Endodermal cell (in vitro differentiated cells): ENCODE data around the gene NANOGP8. TPM values are rescaled to one million over a fixed set of nuclear protein-coding genes. Genes with fewer than 3 reads are reported as not detected.

Experiments used
- DNase-seq: peaks from one replicate; pipeline ENCODE4 v3.0.0-alpha.2; 2017
- H3K27ac ChIP-seq: 2 replicates; pipeline ENCODE4 v1.5.1; 2013; ENCODE audit warnings: mild to moderate bottlenecking, low read depth, low read length, moderate library complexity
- H3K27me3 ChIP-seq: 2 replicates; pipeline ENCODE4 v1.6.1; 2013; ENCODE audit warnings: mild to moderate bottlenecking, low read length, moderate library complexity; ENCODE audit not compliant: insufficient read depth, control insufficient read depth, poor library complexity, severe bottlenecking
- H3K36me3 ChIP-seq: 2 replicates; pipeline ENCODE4 v1.7.0; 2013; ENCODE audit warnings: mild to moderate bottlenecking, low read length, moderate library complexity; ENCODE audit not compliant: control insufficient read depth, insufficient read depth
- H3K4me1 ChIP-seq: one replicate; pipeline ENCODE4 v1.7.0; 2013; ENCODE audit warnings: low read length; ENCODE audit not compliant: control insufficient read depth, insufficient read depth
- H3K4me3 ChIP-seq: 2 replicates; pipeline ENCODE4 v1.5.1; 2013; ENCODE audit warnings: mild to moderate bottlenecking, low read length, moderate library complexity
- H3K9ac ChIP-seq: 2 replicates; pipeline ENCODE4 v1.6.1; 2013; ENCODE audit warnings: mild to moderate bottlenecking, low read length, moderate library complexity; ENCODE audit not compliant: poor library complexity, severe bottlenecking; ENCODE audit errors: extremely low read depth
- H3K9me3 ChIP-seq: 2 replicates; pipeline ENCODE4 v1.6.1; 2013; ENCODE audit warnings: mild to moderate bottlenecking, low read length, moderate library complexity; ENCODE audit not compliant: control insufficient read depth
- H3K27ac Mint-ChIP-seq: 2 replicates; pipeline ENCODE4 v1.8.0; 2020; ENCODE audit warnings: mixed read lengths
- H3K27me3 Mint-ChIP-seq: 2 replicates; pipeline ENCODE4 v1.8.0; 2021; ENCODE audit warnings: mild to moderate bottlenecking, mixed read lengths; ENCODE audit not compliant: insufficient read depth
- H3K36me3 Mint-ChIP-seq: 2 replicates; pipeline ENCODE4 v1.8.0; 2020; ENCODE audit warnings: low read depth, mixed read lengths
- H3K4me1 Mint-ChIP-seq: 2 replicates; pipeline ENCODE4 v1.8.0; 2020; ENCODE audit warnings: mixed read lengths
- H3K4me3 Mint-ChIP-seq: 2 replicates; pipeline ENCODE4 v1.8.0; 2020; ENCODE audit warnings: mild to moderate bottlenecking, moderate library complexity, mixed read lengths
- H3K9me3 Mint-ChIP-seq: 2 replicates; pipeline ENCODE4 v1.8.0; 2020; ENCODE audit warnings: mild to moderate bottlenecking, mixed read lengths
- WGBS, 2 experiments: methylation state at CpG; one replicate each; pipeline versions ENCODE4 v1.1.5 to v1.1.7; 2013; ENCODE audit warnings: missing lambda C conversion rate in 2 of 2, mixed read lengths in 1 of 2; ENCODE audit not compliant: insufficient coverage in 1 of 2, insufficient read length in 1 of 2; 5-methylcytosine and 5-hydroxymethylcytosine counted together
- total RNA-seq, 2 donors: library from RNA; stranded (reverse); fragmentation: NEBNext Ultra II Directional in 1 of 2; extraction: Animal tissue kit (Norgen Biotek cat#: 25700) in 1 of 2; gene quantifications; 2 replicates in 1 of 2; 3 replicates in 1 of 2; pipeline ENCODE4 v1.2.1, GENCODE V29; 2021
- TF ChIP-seq, protein P1 (sequence below): fragments of 200-600 bp; sonication (generic); conservative IDR thresholded peaks from 2 replicates; pipeline ENCODE4 v1.5.0; 2021; ENCODE audit warnings: antibody characterized with exemption, mild to moderate bottlenecking

Gene NANOGP8
- total RNA-seq, 2 donors from 2014 or later = 1.5 to 47.2 TPM

GRCh38 chr15:35043373-35044095 lies 41.6 kb downstream of the NANOGP8 start:
- Mint-ChIP-seq H3K27ac (no peak overlapping the region), H3K4me1 (peaks cover 7% of the 10 kb centered on the region), H3K27me3 (no peaks in the 10 kb centered on the region), H3K36me3 (no peaks in the 10 kb centered on the region), H3K4me3 (no peak overlapping the region), H3K9me3 (no peaks in the 10 kb centered on the region)
- 25 to 59% methylated on average over 1 to 2 of the region's 2 CpGs for WGBS, 2 experiments
- no peaks in the 10 kb centered on the region for H3K9me3 ChIP-seq
- H3K4me3 ChIP-seq = no peak overlapping the region
- no peak overlapping the region for H3K9ac ChIP-seq
- TF ChIP-seq, protein P1, sequence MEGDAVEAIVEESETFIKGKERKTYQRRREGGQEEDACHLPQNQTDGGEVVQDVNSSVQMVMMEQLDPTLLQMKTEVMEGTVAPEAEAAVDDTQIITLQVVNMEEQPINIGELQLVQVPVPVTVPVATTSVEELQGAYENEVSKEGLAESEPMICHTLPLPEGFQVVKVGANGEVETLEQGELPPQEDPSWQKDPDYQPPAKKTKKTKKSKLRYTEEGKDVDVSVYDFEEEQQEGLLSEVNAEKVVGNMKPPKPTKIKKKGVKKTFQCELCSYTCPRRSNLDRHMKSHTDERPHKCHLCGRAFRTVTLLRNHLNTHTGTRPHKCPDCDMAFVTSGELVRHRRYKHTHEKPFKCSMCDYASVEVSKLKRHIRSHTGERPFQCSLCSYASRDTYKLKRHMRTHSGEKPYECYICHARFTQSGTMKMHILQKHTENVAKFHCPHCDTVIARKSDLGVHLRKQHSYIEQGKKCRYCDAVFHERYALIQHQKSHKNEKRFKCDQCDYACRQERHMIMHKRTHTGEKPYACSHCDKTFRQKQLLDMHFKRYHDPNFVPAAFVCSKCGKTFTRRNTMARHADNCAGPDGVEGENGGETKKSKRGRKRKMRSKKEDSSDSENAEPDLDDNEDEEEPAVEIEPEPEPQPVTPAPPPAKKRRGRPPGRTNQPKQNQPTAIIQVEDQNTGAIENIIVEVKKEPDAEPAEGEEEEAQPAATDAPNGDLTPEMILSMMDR = no peak
- H3K27ac ChIP-seq = no peak overlapping the region
- no peak for DNase-seq
- no peaks in the 10 kb centered on the region for H3K4me1 ChIP-seq
- no peaks in the 10 kb centered on the region for H3K36me3 ChIP-seq
- no peaks in the 10 kb centered on the region for H3K27me3 ChIP-seq

DNA sequence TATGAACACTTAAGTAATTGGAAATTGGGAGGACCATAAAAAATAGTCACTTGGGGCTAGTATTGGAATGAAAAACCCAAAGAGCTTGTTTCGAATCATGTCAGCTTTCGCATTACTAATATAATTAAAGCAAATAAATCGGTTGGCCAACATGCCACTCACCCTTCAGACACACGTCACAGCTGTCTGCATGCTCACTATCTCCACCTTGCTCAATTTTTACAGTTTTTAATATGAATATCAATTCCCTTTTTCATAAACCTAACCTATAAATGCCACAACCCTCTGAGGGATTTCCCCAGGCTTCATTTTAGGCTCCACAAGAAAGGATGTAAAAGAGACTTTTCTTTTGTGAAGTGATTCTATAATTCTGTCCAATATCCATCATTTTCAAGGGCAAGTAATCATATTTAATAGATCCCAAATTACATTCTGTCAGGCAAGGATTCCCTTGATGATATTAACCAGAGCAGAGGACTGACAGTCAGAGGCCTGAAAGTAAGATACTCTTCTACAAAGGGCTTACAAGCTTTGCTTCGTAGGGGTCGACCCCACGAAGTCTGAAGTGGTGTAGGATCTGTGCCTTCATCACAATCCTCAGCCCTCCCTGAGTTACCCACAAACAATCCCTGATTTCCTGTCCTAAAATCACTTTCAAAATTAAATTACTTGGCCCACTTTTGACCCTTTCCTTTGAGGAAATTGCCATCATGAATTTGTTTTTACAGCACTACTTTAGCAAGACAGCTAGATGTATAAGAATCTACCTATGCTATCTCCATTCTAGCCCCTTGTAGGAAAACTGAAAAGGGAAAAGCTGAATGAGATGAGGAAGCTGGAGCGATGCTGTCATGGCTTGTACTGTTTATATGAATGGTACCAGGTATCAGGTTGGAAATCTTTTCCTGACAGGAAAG lies 44.5 kb downstream of the NANOGP8 start:
- Histone ChIP-seq H3K27me3 (no peaks in the 10 kb centered on the region), H3K9ac (no peak overlapping the region), H3K4me3 (no peak overlapping the region), H3K36me3 (no peaks in the 10 kb centered on the region), H3K27ac (no peak overlapping the region), H3K4me1 (no peaks in the 10 kb centered on the region), H3K9me3 (no peaks in the 10 kb centered on the region)
- Mint-ChIP-seq H3K9me3 (no peaks in the 10 kb centered on the region), H3K27ac (no peak overlapping the region), H3K36me3 (no peaks in the 10 kb centered on the region), H3K4me1 (peaks cover 7% of the 10 kb centered on the region), H3K27me3 (no peaks in the 10 kb centered on the region), H3K4me3 (no peak overlapping the region)
- TF ChIP-seq, protein P1 = no peak
- 91 to 94% methylated on average over 8 of the region's 8 CpGs for WGBS, 2 experiments
- no peak for DNase-seq

GRCh38 chr15:35038626-35039451 lies 46.3 kb downstream of the NANOGP8 start:
- TF ChIP-seq, protein P1 = no peak
- H3K36me3 Mint-ChIP-seq = no peaks in the 10 kb centered on the region
- no peaks in the 10 kb centered on the region for H3K27me3 Mint-ChIP-seq
- no peaks in the 10 kb centered on the region for H3K9me3 ChIP-seq
- H3K4me3 Mint-ChIP-seq = no peak overlapping the region
- H3K4me3 ChIP-seq = no peak overlapping the region
- 60 to 81% methylated on average over 1 to 6 of the region's 6 CpGs for WGBS, 2 experiments
- H3K27ac ChIP-seq = no peak overlapping the region
- H3K27me3 ChIP-seq = no peaks in the 10 kb centered on the region
- no peaks in the 10 kb centered on the region for H3K4me1 ChIP-seq
- H3K9me3 Mint-ChIP-seq = no peaks in the 10 kb centered on the region
- no peak for DNase-seq
- H3K9ac ChIP-seq = no peak overlapping the region
- peaks cover 7% of the 10 kb centered on the region for H3K4me1 Mint-ChIP-seq
- H3K36me3 ChIP-seq = no peaks in the 10 kb centered on the region
- H3K27ac Mint-ChIP-seq = peak overlapping the region; percentile 56
